H9 (cell line): ENCODE measurements around the gene MAP7D3. TPM values are rescaled to one million over a fixed set of nuclear protein-coding genes. Genes with fewer than 3 reads are reported as not detected.

Experiments used
- DNase-seq: peaks from one replicate; pipeline ENCODE4 v3.0.0-alpha.2; 2017
- H2AFZ ChIP-seq: one replicate; pipeline ENCODE4 v1.6.1; 2013; ENCODE audit warnings: mild to moderate bottlenecking, low read length, control low read depth, moderate library complexity
- H2AK5ac ChIP-seq: 2 replicates; pipeline ENCODE4 v1.6.1; 2013; ENCODE audit warnings: low read length, control low read depth, mixed read lengths; ENCODE audit not compliant: insufficient read length
- H2BK120ac ChIP-seq: one replicate; pipeline ENCODE4 v1.6.1; 2013; ENCODE audit warnings: low read depth, mild to moderate bottlenecking, low read length, control low read depth, inconsistent platforms; ENCODE audit not compliant: poor library complexity, severe bottlenecking
- H2BK12ac ChIP-seq: 2 replicates; pipeline ENCODE4 v1.6.1; 2013; ENCODE audit warnings: low read length, control low read depth, mixed read lengths, low read depth; ENCODE audit not compliant: insufficient read length
- H2BK15ac ChIP-seq: 2 replicates; pipeline ENCODE4 v1.6.1; 2013; ENCODE audit warnings: low read depth, low read length, control low read depth
- H2BK20ac ChIP-seq: one replicate; pipeline ENCODE4 v1.6.1; 2013; ENCODE audit warnings: low read depth, mild to moderate bottlenecking, low read length, control low read depth, inconsistent platforms; ENCODE audit not compliant: poor library complexity, severe bottlenecking
- H2BK5ac ChIP-seq: 2 replicates; pipeline ENCODE4 v1.6.1; 2013; ENCODE audit warnings: low read length, control low read depth, mixed read lengths; ENCODE audit not compliant: insufficient read length
- H3K14ac ChIP-seq: 2 replicates; pipeline ENCODE4 v1.6.1; 2013; ENCODE audit warnings: low read length, control low read depth; ENCODE audit not compliant: insufficient read depth
- H3K18ac ChIP-seq: 2 replicates; pipeline ENCODE4 v1.6.1; 2013; ENCODE audit warnings: low read depth, mild to moderate bottlenecking, mixed read lengths, low read length, control low read depth; ENCODE audit not compliant: insufficient read length
- H3K23ac ChIP-seq: 2 replicates; pipeline ENCODE4 v1.6.1; 2013; ENCODE audit warnings: low read length, control low read depth, mixed read lengths, low read depth; ENCODE audit not compliant: insufficient read length
- H3K23me2 ChIP-seq: 2 replicates; pipeline ENCODE4 v1.6.1; 2013; ENCODE audit warnings: low read depth, mild to moderate bottlenecking, mixed read lengths, low read length, control low read depth; ENCODE audit not compliant: insufficient read length, poor library complexity, severe bottlenecking
- H3K27ac ChIP-seq: 2 replicates; pipeline ENCODE4 v1.5.1; 2013; ENCODE audit warnings: low read length, control low read depth, mixed read lengths, low read depth; ENCODE audit not compliant: insufficient read length
- H3K27me3 ChIP-seq: 2 replicates; pipeline ENCODE4 v1.6.1; 2013; ENCODE audit warnings: low read length, control low read depth, inconsistent platforms; ENCODE audit not compliant: insufficient read depth
- H3K4ac ChIP-seq: 2 replicates; pipeline ENCODE4 v1.6.1; 2013; ENCODE audit warnings: low read depth, mild to moderate bottlenecking, control low read depth, inconsistent platforms, low read length, moderate library complexity
- H3K4me1 ChIP-seq: 2 replicates; pipeline ENCODE4 v1.6.1; 2013; ENCODE audit warnings: low read length, control low read depth, inconsistent platforms; ENCODE audit not compliant: insufficient read depth
- H3K4me2 ChIP-seq: 2 replicates; pipeline ENCODE4 v1.6.1; 2013; ENCODE audit warnings: low read length, control low read depth, mixed read lengths; ENCODE audit not compliant: insufficient read length, insufficient read depth
- H3K56ac ChIP-seq: 2 replicates; pipeline ENCODE4 v1.6.1; 2013; ENCODE audit warnings: low read depth, mild to moderate bottlenecking, mixed read lengths, low read length, control low read depth; ENCODE audit not compliant: insufficient read length
- H3K79me1 ChIP-seq: 2 replicates; pipeline ENCODE4 v1.6.1; 2013; ENCODE audit warnings: low read depth, mild to moderate bottlenecking, moderate library complexity, low read length, control low read depth, inconsistent platforms; ENCODE audit not compliant: insufficient read depth, poor library complexity, severe bottlenecking
- H3K79me2 ChIP-seq: 2 replicates; pipeline ENCODE4 v1.6.1; 2013; ENCODE audit warnings: low read length, control low read depth, inconsistent platforms; ENCODE audit not compliant: insufficient read depth
- H3K9ac ChIP-seq: 2 replicates; pipeline ENCODE4 v1.6.1; 2013; ENCODE audit warnings: low read length, control low read depth, mixed read lengths; ENCODE audit not compliant: insufficient read length; ENCODE audit errors: extremely low read depth
- H3K9me3 ChIP-seq: one replicate; pipeline ENCODE4 v1.6.1; 2013; ENCODE audit warnings: low read depth, low read length, inconsistent platforms; ENCODE audit not compliant: control insufficient read depth
- H3T11ph ChIP-seq: one replicate; pipeline ENCODE4 v1.6.1; 2013; ENCODE audit warnings: mild to moderate bottlenecking, low read length, control low read depth, inconsistent platforms
- H4K20me1 ChIP-seq: one replicate; pipeline ENCODE4 v1.6.1; 2013; ENCODE audit not compliant: control insufficient read depth, insufficient read length, insufficient read depth
- H4K5ac ChIP-seq: 2 replicates; pipeline ENCODE4 v1.6.1; 2013; ENCODE audit warnings: low read depth, mild to moderate bottlenecking, mixed read lengths, low read length, control low read depth; ENCODE audit not compliant: insufficient read length
- H4K8ac ChIP-seq: replicated peaks from 2 replicates; pipeline ENCODE4 v1.6.1; 2013; ENCODE audit warnings: low read length, control low read depth, mixed read lengths, low read depth; ENCODE audit not compliant: insufficient read length
- H4K91ac ChIP-seq: 2 replicates; pipeline ENCODE4 v1.6.1; 2013; ENCODE audit warnings: low read depth, mild to moderate bottlenecking, moderate library complexity, mixed read lengths, low read length, control low read depth; ENCODE audit not compliant: insufficient read length
- H3K27ac Mint-ChIP-seq, 3 experiments: 2 replicates in 2 of 3; 3 replicates in 1 of 3; pipeline ENCODE4 v1.8.0; 2020 to 2021; ENCODE audit warnings: mixed read lengths in 3 of 3, mild to moderate bottlenecking in 1 of 3, moderate library complexity in 1 of 3
- H3K27me3 Mint-ChIP-seq: 2 replicates; pipeline ENCODE4 v1.8.0; 2021; ENCODE audit warnings: low read depth, mild to moderate bottlenecking, moderate library complexity, mixed read lengths
- H3K36me3 Mint-ChIP-seq, 3 experiments: 2 replicates in 2 of 3; 3 replicates in 1 of 3; pipeline ENCODE4 v1.8.0; 2020 to 2021; ENCODE audit warnings: low read depth in 3 of 3, mixed read lengths in 3 of 3; ENCODE audit not compliant: insufficient read depth in 1 of 3
- H3K4me1 Mint-ChIP-seq, 2 experiments: 2 replicates each; pipeline ENCODE4 v1.8.0; 2020; ENCODE audit warnings: mixed read lengths in 2 of 2
- H3K4me3 Mint-ChIP-seq, 2 experiments: 2 replicates in 1 of 2; 3 replicates in 1 of 2; pipeline ENCODE4 v1.8.0; 2020 to 2021; ENCODE audit warnings: mild to moderate bottlenecking in 2 of 2, mixed read lengths in 2 of 2, moderate library complexity in 1 of 2
- H3K9me3 Mint-ChIP-seq, 2 experiments: 2 replicates in 1 of 2; 3 replicates in 1 of 2; pipeline ENCODE4 v1.8.0; 2020; ENCODE audit warnings: mild to moderate bottlenecking in 2 of 2, mixed read lengths in 2 of 2, moderate library complexity in 1 of 2
- WGBS: extraction: QIAGEN DNeasy Blood & Tissue Kit; methylation state at CpG from one replicate; pipeline ENCODE4 v1.1.7; 2013; ENCODE audit warnings: missing lambda C conversion rate, low lambda C conversion rate, mixed read lengths; ENCODE audit not compliant: insufficient read length; ENCODE audit errors: extremely low coverage; 5-methylcytosine and 5-hydroxymethylcytosine counted together
- total RNA-seq: library from RNA; stranded (reverse); gene quantifications from 2 replicates; pipeline ENCODE4 v1.2.1, GENCODE V29; 2021
- TF ChIP-seq, protein P1 (sequence below): fragments of 200-600 bp; sonication (generic); conservative IDR thresholded peaks from 3 replicates; pipeline ENCODE4 v1.8.0; 2021; ENCODE audit warnings: antibody characterized with exemption, mild to moderate bottlenecking

MAP7D3 gene
- total RNA-seq, 1 experiment from 2014 or later = 15.2 TPM

DNA sequence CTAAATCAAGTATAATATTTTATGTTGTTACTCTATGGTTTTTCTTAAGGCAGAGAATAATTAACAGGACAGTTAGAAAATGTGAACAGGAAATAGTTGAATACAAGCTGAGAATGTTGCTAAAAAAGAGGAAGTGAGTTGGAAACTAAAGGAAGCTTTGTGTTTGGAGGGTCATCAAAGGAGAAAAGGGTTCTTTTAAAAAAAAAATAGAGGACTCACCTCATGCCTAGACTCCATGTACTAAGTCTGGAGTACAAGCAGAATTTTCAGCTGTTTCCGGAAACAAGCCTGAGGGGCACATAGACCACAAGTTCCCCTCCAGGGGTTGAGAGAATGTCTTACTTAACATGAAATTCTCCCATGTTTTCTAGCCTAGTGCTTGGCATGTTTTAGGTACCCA, 20.1 kb upstream of the MAP7D3 start:
- no peak overlapping the region for H2BK12ac ChIP-seq
- H3K9ac ChIP-seq = no peak overlapping the region
- no peak overlapping the region for H2BK15ac ChIP-seq
- H3K79me2 ChIP-seq = no peaks in the 10 kb centered on the region
- no peak overlapping the region for H3K4me3 Mint-ChIP-seq
- H2BK20ac ChIP-seq = no peak overlapping the region
- H3K9me3 ChIP-seq = peaks cover 14% of the 10 kb centered on the region
- no peak overlapping the region for H3K27ac ChIP-seq
- H3K27me3 ChIP-seq = no peaks in the 10 kb centered on the region
- no peaks in the 10 kb centered on the region for H3K4me1 ChIP-seq
- H4K8ac ChIP-seq = no peak overlapping the region
- no peak overlapping the region for H3K27ac Mint-ChIP-seq
- no peak overlapping the region for H3K4me2 ChIP-seq
- DNase-seq = no peak
- no CpG with 5 or more reads among the region's 1 CpG for WGBS
- H4K91ac ChIP-seq = no peak overlapping the region
- peaks cover 51 to 75% of the 10 kb centered on the region in 2 experiments for H3K9me3 Mint-ChIP-seq
- H2BK120ac ChIP-seq = no peak overlapping the region
- no peak overlapping the region for H3K4ac ChIP-seq
- no peaks in the 10 kb centered on the region for H4K20me1 ChIP-seq
- no peak overlapping the region for H3K18ac ChIP-seq
- H3K23ac ChIP-seq = no peak overlapping the region
- H2AFZ ChIP-seq = no peak overlapping the region
- H3K36me3 Mint-ChIP-seq = 0 out of 7 replicates have a peak, but pooled peaks cover 0 to 4% (median 0%) of the 10 kb centered on the region in 3 experiments
- TF ChIP-seq, protein P1, sequence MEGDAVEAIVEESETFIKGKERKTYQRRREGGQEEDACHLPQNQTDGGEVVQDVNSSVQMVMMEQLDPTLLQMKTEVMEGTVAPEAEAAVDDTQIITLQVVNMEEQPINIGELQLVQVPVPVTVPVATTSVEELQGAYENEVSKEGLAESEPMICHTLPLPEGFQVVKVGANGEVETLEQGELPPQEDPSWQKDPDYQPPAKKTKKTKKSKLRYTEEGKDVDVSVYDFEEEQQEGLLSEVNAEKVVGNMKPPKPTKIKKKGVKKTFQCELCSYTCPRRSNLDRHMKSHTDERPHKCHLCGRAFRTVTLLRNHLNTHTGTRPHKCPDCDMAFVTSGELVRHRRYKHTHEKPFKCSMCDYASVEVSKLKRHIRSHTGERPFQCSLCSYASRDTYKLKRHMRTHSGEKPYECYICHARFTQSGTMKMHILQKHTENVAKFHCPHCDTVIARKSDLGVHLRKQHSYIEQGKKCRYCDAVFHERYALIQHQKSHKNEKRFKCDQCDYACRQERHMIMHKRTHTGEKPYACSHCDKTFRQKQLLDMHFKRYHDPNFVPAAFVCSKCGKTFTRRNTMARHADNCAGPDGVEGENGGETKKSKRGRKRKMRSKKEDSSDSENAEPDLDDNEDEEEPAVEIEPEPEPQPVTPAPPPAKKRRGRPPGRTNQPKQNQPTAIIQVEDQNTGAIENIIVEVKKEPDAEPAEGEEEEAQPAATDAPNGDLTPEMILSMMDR = no peak
- no peaks in the 10 kb centered on the region for H3K4me1 Mint-ChIP-seq
- H3K79me1 ChIP-seq = no peaks in the 10 kb centered on the region
- H3T11ph ChIP-seq = no peak overlapping the region
- H2BK5ac ChIP-seq = no peak overlapping the region
- no peak overlapping the region for H3K14ac ChIP-seq
- peaks cover 13% of the 10 kb centered on the region for H3K27me3 Mint-ChIP-seq
- no peaks in the 10 kb centered on the region for H3K23me2 ChIP-seq
- H2AK5ac ChIP-seq = no peak overlapping the region
- no peak overlapping the region for H4K5ac ChIP-seq
- H3K56ac ChIP-seq = no peak overlapping the region
